Pancreas (tissue), 10 donors: ENCODE results near the gene GALNT1. TPM values are rescaled to one million over a fixed set of nuclear protein-coding genes. Genes with fewer than 3 reads are reported as not detected.

Experiments used
- ATAC-seq, 4 donors: fragments of 200-7000 bp; cut with Tn5 transposase; one replicate each; pipeline versions ENCODE4 v1.8.0 to v1.9.1; 2020; ENCODE audit warnings: mild to moderate bottlenecking in 4 of 4, moderate library complexity in 4 of 4
- DNase-seq, 6 donors: peaks; one replicate each; pipeline ENCODE4 v3.0.0-alpha.2; 2020
- FAIRE-seq: peaks from 2 replicates; lab custom pipeline; 2012; peaks lifted over from hg19 to GRCh38; lab: Jason Lieb, UNC
- H3K27ac ChIP-seq, 4 donors: fragments of 200-600 bp; sonication (generic); 1 replicate in 3 of 4; 2 replicates in 1 of 4; pipeline versions ENCODE4 v1.5.0 to v1.8.0; 2020
- H3K27me3 ChIP-seq, 4 donors: fragments of 200-600 bp; one replicate each; pipeline ENCODE4 v1.8.0; 2021
- H3K36me3 ChIP-seq, 3 donors: fragments of 200-600 bp; sonication (generic) in 1 of 3; one replicate each; pipeline versions ENCODE4 v1.5.0 to v1.8.0; 2020 to 2021
- H3K4me1 ChIP-seq, 3 donors: fragments of 200-600 bp; one replicate each; pipeline ENCODE4 v1.8.0; 2021
- H3K4me3 ChIP-seq, 4 donors: fragments of 200-600 bp; sonication (generic) in 2 of 4; one replicate each; pipeline versions ENCODE4 v1.5.0 to v1.8.0; 2020 to 2021
- H3K9me3 ChIP-seq, 4 donors: fragments of 200-600 bp; one replicate each; pipeline ENCODE4 v1.8.0; 2021
- WGBS, 2 donors: extraction: QIAGEN DNeasy Blood & Tissue Kit; methylation state at CpG; one replicate each; pipeline ENCODE4 v1.1.7; 2013; 5-methylcytosine and 5-hydroxymethylcytosine counted together
- intact Hi-C, 3 donors: fragments of 100-400 bp; cut with DNase I; formaldehyde crosslinking; loops; one replicate each; pipeline versions ENCODE4 v1.11.1 to v1.14.2; 2022
- polyA plus RNA-seq, 2 donors: library from polyadenylated mRNA; stranded (reverse); fragments of 200-250 nt; gene quantifications; one replicate each; pipeline ENCODE4 v1.2.3, GENCODE V29; 2013
- total RNA-seq, 6 donors: library from RNA; stranded (reverse); fragmentation: NEBNext Ultra II Directional in 4 of 6; extraction: Animal tissue kit (Norgen Biotek cat#: 25700) in 4 of 6; gene quantifications; one replicate each; pipeline versions ENCODE4 v1.2.1 to v1.2.4, GENCODE V29; 2021 to 2023
- TF ChIP-seq, protein P1 (sequence below), 4 donors: fragments of 200-600 bp; sonication (generic) in 3 of 4; IDR thresholded peaks; one replicate each; pipeline versions ENCODE4 v1.5.0 to v1.8.0; 2021; ENCODE audit warnings: antibody characterized with exemption in 4 of 4
- donor health status: healthy with polysubstance abuse.
- donor health status: DM: no; HTN: no; CAD: no; lungs with moderate emphysema.
- donor health status: DM: no; HTN: no; CAD: no.
- donor health status: control.
- donor health status: control.
- donor health status: Bipolar disorder and iron deficiency.
- donor health status: DM: yes; HTN: yes; CAD: no.
- donor health status: DM: no; HTN: no; CAD: no.
- donor health status: DM: no; HTN: no; CAD: no.
- donor health status: DM: yes; HTN: yes; CAD: no.

GALNT1 gene
- total and polyA plus RNA-seq, 8 donors: 6.8 to 59.6 (median 25.8) TPM

DNA sequence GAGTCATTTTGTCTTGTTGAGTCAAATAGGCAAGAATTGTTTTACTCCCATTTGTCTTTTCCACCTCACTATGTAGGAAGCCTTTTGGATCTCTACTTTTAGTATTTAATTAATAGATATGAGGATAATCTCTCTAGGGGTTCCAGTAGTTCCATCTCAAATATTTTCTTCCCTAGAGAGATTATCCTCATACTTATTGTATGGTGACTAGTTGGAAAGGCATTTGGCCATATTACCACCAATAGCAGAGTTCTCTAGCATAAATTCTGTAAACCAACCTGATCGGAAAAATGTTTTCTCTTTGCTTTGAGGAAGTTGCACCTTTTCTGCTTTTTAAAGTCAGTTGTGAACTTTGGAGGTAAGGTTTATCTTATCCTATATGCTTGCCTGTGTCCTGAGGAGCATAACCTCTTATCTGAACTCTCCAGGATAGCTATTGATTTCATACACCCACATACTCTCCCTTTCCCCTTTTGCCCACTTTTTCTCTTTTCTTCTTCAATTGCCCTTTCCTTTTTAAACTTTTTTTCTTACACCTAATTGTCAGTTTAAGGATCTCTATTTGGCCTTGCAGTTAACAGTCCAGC, 100.8 kb downstream of the GALNT1 start:
- WGBS, 2 donors: 96 to 97% methylated on average over 1 of the region's 1 CpG
- H3K36me3 ChIP-seq: peaks cover 0 to 10% (median 0%) of the 10 kb centered on the region in 3 donors
- no peaks in the 10 kb centered on the region for H3K9me3 ChIP-seq
- TF ChIP-seq, protein P1, sequence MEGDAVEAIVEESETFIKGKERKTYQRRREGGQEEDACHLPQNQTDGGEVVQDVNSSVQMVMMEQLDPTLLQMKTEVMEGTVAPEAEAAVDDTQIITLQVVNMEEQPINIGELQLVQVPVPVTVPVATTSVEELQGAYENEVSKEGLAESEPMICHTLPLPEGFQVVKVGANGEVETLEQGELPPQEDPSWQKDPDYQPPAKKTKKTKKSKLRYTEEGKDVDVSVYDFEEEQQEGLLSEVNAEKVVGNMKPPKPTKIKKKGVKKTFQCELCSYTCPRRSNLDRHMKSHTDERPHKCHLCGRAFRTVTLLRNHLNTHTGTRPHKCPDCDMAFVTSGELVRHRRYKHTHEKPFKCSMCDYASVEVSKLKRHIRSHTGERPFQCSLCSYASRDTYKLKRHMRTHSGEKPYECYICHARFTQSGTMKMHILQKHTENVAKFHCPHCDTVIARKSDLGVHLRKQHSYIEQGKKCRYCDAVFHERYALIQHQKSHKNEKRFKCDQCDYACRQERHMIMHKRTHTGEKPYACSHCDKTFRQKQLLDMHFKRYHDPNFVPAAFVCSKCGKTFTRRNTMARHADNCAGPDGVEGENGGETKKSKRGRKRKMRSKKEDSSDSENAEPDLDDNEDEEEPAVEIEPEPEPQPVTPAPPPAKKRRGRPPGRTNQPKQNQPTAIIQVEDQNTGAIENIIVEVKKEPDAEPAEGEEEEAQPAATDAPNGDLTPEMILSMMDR (IDR thresholded peaks at IDR 0.05): no peak
- no peaks in the 10 kb centered on the region for H3K27me3 ChIP-seq
- no peak overlapping the region for H3K27ac ChIP-seq
- H3K4me3 ChIP-seq: no peak overlapping the region
- no peak for DNase-seq
- intact Hi-C loops: no loop called here
- FAIRE-seq: no peak
- H3K4me1 ChIP-seq: peaks cover 0 to 4% (median 0%) of the 10 kb centered on the region in 3 donors
- no peak for ATAC-seq

DNA sequence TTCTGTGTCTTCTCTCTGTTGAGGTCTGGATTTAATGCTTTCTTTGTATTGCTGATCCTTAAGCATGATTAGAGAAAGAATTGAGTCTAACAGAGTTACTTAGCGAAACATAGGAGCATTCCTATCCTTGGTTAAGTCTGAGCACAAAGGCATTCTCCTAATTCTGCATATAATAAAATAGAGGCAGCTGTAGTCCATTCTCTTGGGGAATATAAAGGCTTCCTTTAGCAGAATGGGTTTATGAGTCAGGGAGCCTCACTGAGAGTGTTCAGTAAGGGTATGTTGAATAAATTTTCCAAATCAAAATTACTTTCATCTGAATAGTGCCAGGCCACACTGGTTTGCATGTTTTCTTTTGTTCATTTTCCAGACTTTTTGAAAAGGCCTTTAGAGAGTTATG, 101.5 kb downstream of the GALNT1 start:
- FAIRE-seq: no peak
- 98 to 99% methylated on average over 1 of the region's 1 CpG for WGBS, 2 donors
- intact Hi-C loops: no loop called here
- DNase-seq: no peak
- Histone ChIP-seq H3K27ac (no peak overlapping the region), H3K36me3 (peaks cover 0 to 16% (median 0%) of the 10 kb centered on the region in 3 donors), H3K4me1 (peaks cover 0 to 4% (median 0%) of the 10 kb centered on the region in 3 donors), H3K27me3 (no peaks in the 10 kb centered on the region), H3K9me3 (no peaks in the 10 kb centered on the region), H3K4me3 (no peak overlapping the region)
- ATAC-seq: no peak
- TF ChIP-seq, protein P1 (IDR thresholded peaks at IDR 0.05): no peak

DNA sequence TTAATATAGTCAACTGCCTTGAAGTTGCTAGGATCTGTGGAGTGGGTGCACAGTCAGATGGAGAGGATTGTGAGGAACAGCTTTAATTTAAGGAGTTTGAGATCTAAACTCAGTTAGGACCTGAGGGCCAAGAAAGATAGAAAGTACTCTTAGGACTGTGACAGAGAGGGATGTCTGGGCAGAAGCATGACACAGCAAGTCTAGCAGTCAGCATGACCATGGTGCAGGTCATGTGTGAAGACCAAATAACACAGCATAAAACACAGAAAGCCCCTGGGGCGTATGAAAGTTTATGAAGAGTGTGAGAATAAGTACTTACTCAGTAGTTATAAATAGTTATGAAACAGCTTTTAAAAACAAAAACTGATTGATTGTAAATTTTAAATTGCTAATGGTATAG, 107.2 kb downstream of the GALNT1 start:
- DNase-seq (no peak), FAIRE-seq (no peak), ATAC-seq (no peak)
- intact Hi-C loops: no loop called here
- Histone ChIP-seq H3K27ac (no peak overlapping the region), H3K4me1 (no peaks in the 10 kb centered on the region), H3K27me3 (no peaks in the 10 kb centered on the region), H3K36me3 (peaks cover 0 to 10% (median 0%) of the 10 kb centered on the region in 3 donors), H3K4me3 (no peak overlapping the region), H3K9me3 (no peaks in the 10 kb centered on the region)
- 84 to 93% methylated on average over 1 of the region's 1 CpG for WGBS, 2 donors
- TF ChIP-seq, protein P1 (IDR thresholded peaks at IDR 0.05): no peak

DNA sequence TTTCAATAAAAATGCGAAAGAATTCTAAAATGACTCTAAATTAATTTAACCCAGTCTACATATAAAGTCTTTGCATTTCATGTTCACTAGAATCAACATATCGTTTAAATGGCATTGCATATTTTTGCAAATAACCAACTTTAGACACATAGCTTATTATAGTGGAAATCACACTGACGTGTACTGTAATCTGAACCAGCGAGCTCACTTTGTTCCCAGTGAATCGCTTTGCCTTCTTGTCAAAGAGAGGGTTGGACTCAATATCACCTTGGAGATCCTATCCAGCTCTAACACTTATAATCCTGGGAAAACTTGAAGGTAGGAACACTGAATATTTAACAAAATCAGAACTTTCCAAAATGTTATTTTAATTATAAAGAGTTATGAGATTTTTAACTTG, 108.2 kb downstream of the GALNT1 start:
- ATAC-seq: no peak
- no peaks in the 10 kb centered on the region for H3K27me3 ChIP-seq
- no peaks in the 10 kb centered on the region for H3K9me3 ChIP-seq
- H3K4me3 ChIP-seq: no peak overlapping the region
- no peak for FAIRE-seq
- TF ChIP-seq, protein P1 (IDR thresholded peaks at IDR 0.05): no peak
- DNase-seq: no peak
- no peaks in the 10 kb centered on the region for H3K4me1 ChIP-seq
- intact Hi-C loops: no loop called here
- no peak overlapping the region for H3K27ac ChIP-seq
- peaks cover 0 to 6% (median 0%) of the 10 kb centered on the region in 3 donors for H3K36me3 ChIP-seq
- WGBS, 2 donors: 96 to 97% methylated on average over 5 of the region's 5 CpGs

DNA sequence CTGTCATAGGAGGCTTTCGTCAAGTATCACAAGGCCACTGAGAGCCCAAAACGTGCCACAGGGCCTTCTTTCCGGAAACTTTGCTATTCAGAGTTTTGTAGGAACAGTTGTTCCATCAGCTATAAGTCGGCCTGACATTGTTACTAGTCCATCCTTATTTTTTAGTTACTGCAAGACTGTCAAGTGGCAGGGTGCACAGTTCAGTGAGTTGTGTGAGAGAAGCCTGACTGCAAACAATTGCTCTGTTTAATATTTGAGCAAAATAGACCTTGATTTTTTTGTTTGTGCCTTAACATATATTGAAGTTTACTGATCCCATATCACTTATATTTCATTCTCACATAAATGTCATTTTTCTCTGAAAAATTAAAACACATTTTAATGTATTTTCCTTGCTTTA, 110.1 kb downstream of the GALNT1 start:
- Histone ChIP-seq H3K36me3 (peaks cover 0 to 6% (median 0%) of the 10 kb centered on the region in 3 donors), H3K4me3 (no peak overlapping the region), H3K27me3 (no peaks in the 10 kb centered on the region), H3K9me3 (no peaks in the 10 kb centered on the region), H3K27ac (no peak overlapping the region), H3K4me1 (peaks cover 0 to 13% (median 9%) of the 10 kb centered on the region in 3 donors)
- intact Hi-C loops: no loop called here
- DNase-seq (no peak), ATAC-seq (no peak), FAIRE-seq (no peak)
- TF ChIP-seq, protein P1 (IDR thresholded peaks at IDR 0.05): no peak
- WGBS, 2 donors: 85 to 91% methylated on average over 4 of the region's 4 CpGs
